K562 (cell line): ENCODE measurements around the gene SPEM3. TPM values are rescaled to one million over a fixed set of nuclear protein-coding genes. Genes with fewer than 3 reads are reported as not detected.

Experiments
- BCOR ChIP-seq: fragments of 450-650 bp; IDR thresholded peaks from 2 replicates; pipeline ENCODE4 v1.6.1; 2016
- ZNF197 ChIP-seq: fragments of 200-800 bp; sonication (Bioruptor generic); IDR thresholded peaks from 2 replicates; pipeline ENCODE4 v1.6.1; 2016; ENCODE audit warnings: low read depth, missing genetic modification characterization, missing compliant biosample characterization
- ZNF239 ChIP-seq: fragments of 250-450 bp; sonication (Bioruptor Pico); IDR thresholded peaks from 2 replicates; pipeline ENCODE4 v1.4.0; 2020; ENCODE audit warnings: mild to moderate bottlenecking
- polyA plus RNA-seq, 8 experiments: library from polyadenylated mRNA; depleted of rRNA in 4 of 8; stranded (reverse) in 5 of 8; unstranded in 3 of 8; fragments of >200 nt; fragmentation: Nextera tagmentation in 2 of 8; fragmentation: Illumina TruSeq in 1 of 8; extraction: Ambion mirVana in 2 of 8; extraction: Trizol in 1 of 8; gene quantifications; 2 replicates each; pipeline versions ENCODE4 v1.2.1 to v1.2.3, GENCODE V29; 2011 to 2014; ENCODE audit warnings: inconsistent platforms in 1 of 8, missing spikeins in 1 of 8
- total RNA-seq, 7 experiments: library from RNA; depleted of rRNA in 6 of 7; stranded (reverse); fragments of >200 nt in 6 of 7; fragmentation: Illumina TruSeq in 2 of 7; extraction: Trizol in 2 of 7; gene quantifications; 2 replicates each; pipeline versions ENCODE4 v1.2.1 to v1.2.3, GENCODE V29; 2011 to 2021; ENCODE audit warnings: low replicate concordance in 1 of 7
- TF ChIP-seq, protein P1 (sequence below): fragments of 250-450 bp; sonication (Bioruptor Pico); IDR thresholded peaks from 2 replicates; pipeline ENCODE4 v1.9.0; 2021; ENCODE audit warnings: mild to moderate bottlenecking, inconsistent platforms
- TF ChIP-seq, protein P2 (sequence below): fragments of 200-800 bp; sonication (Bioruptor generic); IDR thresholded peaks from 2 replicates; pipeline ENCODE4 v1.6.1; 2016; ENCODE audit warnings: missing genetic modification characterization, missing compliant biosample characterization
- TF ChIP-seq, protein P3 (sequence below): fragments of 450-650 bp; IDR thresholded peaks from 2 replicates; pipeline ENCODE4 v1.6.1; 2016; ENCODE audit warnings: mild to moderate bottlenecking

SPEM3 gene
- total and polyA plus RNA-seq, 9 of the 15 experiments (the other 6 are each of a cell fraction or from before 2014, with no cell fraction given) = not detected

DNA sequence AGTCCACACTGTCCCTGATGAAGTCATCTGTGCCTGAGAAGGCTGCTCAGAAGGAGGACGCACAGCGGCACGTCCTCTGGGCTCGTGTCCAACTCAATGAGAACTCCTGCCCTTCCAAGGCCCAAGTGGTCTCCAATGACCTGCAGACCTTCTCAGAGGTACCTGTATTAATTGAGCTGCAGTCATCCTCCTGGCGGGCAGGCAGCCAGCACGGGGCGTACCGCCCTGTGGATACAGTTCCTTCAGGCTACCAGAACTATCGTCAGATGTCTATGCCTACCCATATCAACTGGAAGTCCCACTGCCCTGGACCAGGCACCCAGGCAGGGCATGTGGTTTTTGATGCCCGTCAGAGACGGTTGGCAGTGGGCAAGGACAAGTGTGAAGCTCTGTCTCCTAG is 3.6 kb downstream of the SPEM3 start (continued):
- TF ChIP-seq, protein P1, sequence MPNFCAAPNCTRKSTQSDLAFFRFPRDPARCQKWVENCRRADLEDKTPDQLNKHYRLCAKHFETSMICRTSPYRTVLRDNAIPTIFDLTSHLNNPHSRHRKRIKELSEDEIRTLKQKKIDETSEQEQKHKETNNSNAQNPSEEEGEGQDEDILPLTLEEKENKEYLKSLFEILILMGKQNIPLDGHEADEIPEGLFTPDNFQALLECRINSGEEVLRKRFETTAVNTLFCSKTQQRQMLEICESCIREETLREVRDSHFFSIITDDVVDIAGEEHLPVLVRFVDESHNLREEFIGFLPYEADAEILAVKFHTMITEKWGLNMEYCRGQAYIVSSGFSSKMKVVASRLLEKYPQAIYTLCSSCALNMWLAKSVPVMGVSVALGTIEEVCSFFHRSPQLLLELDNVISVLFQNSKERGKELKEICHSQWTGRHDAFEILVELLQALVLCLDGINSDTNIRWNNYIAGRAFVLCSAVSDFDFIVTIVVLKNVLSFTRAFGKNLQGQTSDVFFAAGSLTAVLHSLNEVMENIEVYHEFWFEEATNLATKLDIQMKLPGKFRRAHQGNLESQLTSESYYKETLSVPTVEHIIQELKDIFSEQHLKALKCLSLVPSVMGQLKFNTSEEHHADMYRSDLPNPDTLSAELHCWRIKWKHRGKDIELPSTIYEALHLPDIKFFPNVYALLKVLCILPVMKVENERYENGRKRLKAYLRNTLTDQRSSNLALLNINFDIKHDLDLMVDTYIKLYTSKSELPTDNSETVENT = no peak
- TF ChIP-seq, protein P2, sequence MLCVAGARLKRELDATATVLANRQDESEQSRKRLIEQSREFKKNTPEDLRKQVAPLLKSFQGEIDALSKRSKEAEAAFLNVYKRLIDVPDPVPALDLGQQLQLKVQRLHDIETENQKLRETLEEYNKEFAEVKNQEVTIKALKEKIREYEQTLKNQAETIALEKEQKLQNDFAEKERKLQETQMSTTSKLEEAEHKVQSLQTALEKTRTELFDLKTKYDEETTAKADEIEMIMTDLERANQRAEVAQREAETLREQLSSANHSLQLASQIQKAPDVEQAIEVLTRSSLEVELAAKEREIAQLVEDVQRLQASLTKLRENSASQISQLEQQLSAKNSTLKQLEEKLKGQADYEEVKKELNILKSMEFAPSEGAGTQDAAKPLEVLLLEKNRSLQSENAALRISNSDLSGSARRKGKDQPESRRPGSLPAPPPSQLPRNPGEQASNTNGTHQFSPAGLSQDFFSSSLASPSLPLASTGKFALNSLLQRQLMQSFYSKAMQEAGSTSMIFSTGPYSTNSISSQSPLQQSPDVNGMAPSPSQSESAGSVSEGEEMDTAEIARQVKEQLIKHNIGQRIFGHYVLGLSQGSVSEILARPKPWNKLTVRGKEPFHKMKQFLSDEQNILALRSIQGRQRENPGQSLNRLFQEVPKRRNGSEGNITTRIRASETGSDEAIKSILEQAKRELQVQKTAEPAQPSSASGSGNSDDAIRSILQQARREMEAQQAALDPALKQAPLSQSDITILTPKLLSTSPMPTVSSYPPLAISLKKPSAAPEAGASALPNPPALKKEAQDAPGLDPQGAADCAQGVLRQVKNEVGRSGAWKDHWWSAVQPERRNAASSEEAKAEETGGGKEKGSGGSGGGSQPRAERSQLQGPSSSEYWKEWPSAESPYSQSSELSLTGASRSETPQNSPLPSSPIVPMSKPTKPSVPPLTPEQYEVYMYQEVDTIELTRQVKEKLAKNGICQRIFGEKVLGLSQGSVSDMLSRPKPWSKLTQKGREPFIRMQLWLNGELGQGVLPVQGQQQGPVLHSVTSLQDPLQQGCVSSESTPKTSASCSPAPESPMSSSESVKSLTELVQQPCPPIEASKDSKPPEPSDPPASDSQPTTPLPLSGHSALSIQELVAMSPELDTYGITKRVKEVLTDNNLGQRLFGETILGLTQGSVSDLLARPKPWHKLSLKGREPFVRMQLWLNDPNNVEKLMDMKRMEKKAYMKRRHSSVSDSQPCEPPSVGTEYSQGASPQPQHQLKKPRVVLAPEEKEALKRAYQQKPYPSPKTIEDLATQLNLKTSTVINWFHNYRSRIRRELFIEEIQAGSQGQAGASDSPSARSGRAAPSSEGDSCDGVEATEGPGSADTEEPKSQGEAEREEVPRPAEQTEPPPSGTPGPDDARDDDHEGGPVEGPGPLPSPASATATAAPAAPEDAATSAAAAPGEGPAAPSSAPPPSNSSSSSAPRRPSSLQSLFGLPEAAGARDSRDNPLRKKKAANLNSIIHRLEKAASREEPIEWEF (CRISPR knock-in tag) = no peak
- TF ChIP-seq ZNF239 (CRISPR knock-in tag) = no peak
- no peak for TF ChIP-seq BCOR
- TF ChIP-seq, protein P3, sequence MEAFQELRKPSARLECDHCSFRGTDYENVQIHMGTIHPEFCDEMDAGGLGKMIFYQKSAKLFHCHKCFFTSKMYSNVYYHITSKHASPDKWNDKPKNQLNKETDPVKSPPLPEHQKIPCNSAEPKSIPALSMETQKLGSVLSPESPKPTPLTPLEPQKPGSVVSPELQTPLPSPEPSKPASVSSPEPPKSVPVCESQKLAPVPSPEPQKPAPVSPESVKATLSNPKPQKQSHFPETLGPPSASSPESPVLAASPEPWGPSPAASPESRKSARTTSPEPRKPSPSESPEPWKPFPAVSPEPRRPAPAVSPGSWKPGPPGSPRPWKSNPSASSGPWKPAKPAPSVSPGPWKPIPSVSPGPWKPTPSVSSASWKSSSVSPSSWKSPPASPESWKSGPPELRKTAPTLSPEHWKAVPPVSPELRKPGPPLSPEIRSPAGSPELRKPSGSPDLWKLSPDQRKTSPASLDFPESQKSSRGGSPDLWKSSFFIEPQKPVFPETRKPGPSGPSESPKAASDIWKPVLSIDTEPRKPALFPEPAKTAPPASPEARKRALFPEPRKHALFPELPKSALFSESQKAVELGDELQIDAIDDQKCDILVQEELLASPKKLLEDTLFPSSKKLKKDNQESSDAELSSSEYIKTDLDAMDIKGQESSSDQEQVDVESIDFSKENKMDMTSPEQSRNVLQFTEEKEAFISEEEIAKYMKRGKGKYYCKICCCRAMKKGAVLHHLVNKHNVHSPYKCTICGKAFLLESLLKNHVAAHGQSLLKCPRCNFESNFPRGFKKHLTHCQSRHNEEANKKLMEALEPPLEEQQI = no peak
- TF ChIP-seq ZNF197 (CRISPR knock-in tag) = no peak
